IMR-90 (cell line): ENCODE results near the gene SLC6A2. TPM values are rescaled to one million over a fixed set of nuclear protein-coding genes. Genes with fewer than 3 reads are reported as not detected.

ENCODE experiments used
- ATAC-seq: fragments of 200-7000 bp; cut with Tn5 transposase; 2 replicates; pipeline ENCODE4 v1.9.1; 2020; ENCODE audit warnings: low read depth, mild to moderate bottlenecking, moderate library complexity
- BruUV-seq: library from RNA; stranded (reverse); fragments of 400-500 nt; replicated peaks from 2 replicates; lab custom pipeline; 2021; lab: Mats Ljungman, UMichigan
- CTCF ChIA-PET: fragments of 300-600 bp; formaldehyde crosslinking; extraction: SDS; loops from one replicate; lab custom pipeline; 2021; ENCODE audit warnings: antibody characterized with exemption; lab: Yijun Ruan, JAX
- POLR2A ChIA-PET: fragments of 300-600 bp; sonication (Branson Sonifier 250); formaldehyde crosslinking; loops from one replicate; lab custom pipeline; 2022; ENCODE audit warnings: antibody characterized with exemption; ENCODE audit not compliant: unreplicated experiment; lab: Charles Lee
- DNase-seq: peaks from one replicate; pipeline ENCODE4 v3.0.0; 2013
- H2AFZ ChIP-seq: replicated peaks from 2 replicates; pipeline ENCODE3; 2013; ENCODE audit warnings: low read length, mild to moderate bottlenecking; ENCODE audit not compliant: poor library complexity
- H2AK5ac ChIP-seq: 2 replicates; pipeline ENCODE4 v1.6.1; 2013; ENCODE audit warnings: low read depth, low read length, inconsistent platforms
- H2AK9ac ChIP-seq: replicated peaks from 2 replicates; pipeline ENCODE3; 2013; ENCODE audit warnings: mild to moderate bottlenecking, low read depth, low read length, moderate library complexity; ENCODE audit not compliant: poor library complexity
- H2BK120ac ChIP-seq: 2 replicates; pipeline ENCODE4 v1.6.1; 2013; ENCODE audit warnings: low read depth, low read length, inconsistent platforms
- H2BK15ac ChIP-seq: 3 replicates; pipeline ENCODE4 v1.6.1; 2013; ENCODE audit warnings: low read depth, low read length, inconsistent platforms
- H2BK20ac ChIP-seq: 2 replicates; pipeline ENCODE4 v1.6.1; 2013; ENCODE audit warnings: low read depth, mild to moderate bottlenecking, inconsistent platforms, low read length, moderate library complexity
- H2BK5ac ChIP-seq: 2 replicates; pipeline ENCODE4 v1.6.1; 2013; ENCODE audit warnings: mild to moderate bottlenecking, low read depth, low read length, inconsistent platforms; ENCODE audit not compliant: poor library complexity, severe bottlenecking
- H3K14ac ChIP-seq: replicated peaks from 2 replicates; pipeline ENCODE4 v1.6.1; 2013; ENCODE audit warnings: low read depth, low read length, inconsistent platforms
- H3K18ac ChIP-seq: 2 replicates; pipeline ENCODE4 v1.6.1; 2013; ENCODE audit warnings: low read depth, low read length, control low read depth
- H3K23ac ChIP-seq: 2 replicates; pipeline ENCODE4 v1.6.1; 2013; ENCODE audit warnings: low read depth, low read length, inconsistent platforms
- H3K27ac ChIP-seq: 2 replicates; pipeline ENCODE4 v1.5.1; 2013; ENCODE audit warnings: mild to moderate bottlenecking, control low read depth, low read length; ENCODE audit not compliant: insufficient read depth
- H3K27me3 ChIP-seq: 2 replicates; pipeline ENCODE4 v1.6.1; 2013; ENCODE audit warnings: low read length; ENCODE audit not compliant: control insufficient read depth, insufficient read depth
- H3K36me3 ChIP-seq: 2 replicates; pipeline ENCODE4 v1.6.1; 2013; ENCODE audit warnings: low read length, mixed read lengths; ENCODE audit not compliant: control insufficient read depth, insufficient read depth
- H3K4ac ChIP-seq: 2 replicates; pipeline ENCODE4 v1.6.1; 2013; ENCODE audit warnings: low read depth, low read length, inconsistent platforms
- H3K4me1 ChIP-seq: 2 replicates; pipeline ENCODE4 v1.6.1; 2013; ENCODE audit warnings: low read length, mixed read lengths; ENCODE audit not compliant: control insufficient read depth, insufficient read depth
- H3K4me2 ChIP-seq: 2 replicates; pipeline ENCODE4 v1.6.1; 2013; ENCODE audit warnings: low read depth, mild to moderate bottlenecking, control low read depth, low read length, moderate library complexity
- H3K4me3 ChIP-seq: 2 replicates; pipeline ENCODE4 v1.5.1; 2013; ENCODE audit warnings: low read depth, mild to moderate bottlenecking, control low read depth, low read length, moderate library complexity; ENCODE audit not compliant: insufficient read depth
- H3K56ac ChIP-seq: 2 replicates; pipeline ENCODE4 v1.6.1; 2013; ENCODE audit warnings: low read length, inconsistent platforms; ENCODE audit not compliant: insufficient read depth; ENCODE audit errors: extremely low read depth
- H3K79me1 ChIP-seq, 2 experiments: 2 replicates each; pipeline ENCODE4 v1.6.1; 2013; ENCODE audit warnings: low read length in 2 of 2, inconsistent platforms in 1 of 2, low read depth in 1 of 2
- H3K9ac ChIP-seq: 2 replicates; pipeline ENCODE4 v1.6.1; 2013; ENCODE audit warnings: low read depth, low read length, control low read depth
- H3K9me1 ChIP-seq: 2 replicates; pipeline ENCODE4 v1.6.1; 2013; ENCODE audit warnings: low read length, inconsistent platforms; ENCODE audit not compliant: insufficient read depth
- H3K9me3 ChIP-seq: 2 replicates; pipeline ENCODE4 v1.6.1; 2013; ENCODE audit warnings: low read length; ENCODE audit not compliant: control insufficient read depth, insufficient read depth
- H4K20me1 ChIP-seq: 2 replicates; pipeline ENCODE4 v1.6.1; 2013; ENCODE audit warnings: low read length, inconsistent platforms; ENCODE audit not compliant: insufficient read depth
- H4K5ac ChIP-seq: 2 replicates; pipeline ENCODE4 v1.6.1; 2013; ENCODE audit warnings: mild to moderate bottlenecking, low read depth, low read length, control low read depth
- H4K8ac ChIP-seq, 2 experiments: 2 replicates each; pipeline ENCODE4 v1.6.1; 2013; ENCODE audit warnings: low read depth in 2 of 2, low read length in 2 of 2, control low read depth in 1 of 2, inconsistent platforms in 1 of 2
- H4K91ac ChIP-seq: 2 replicates; pipeline ENCODE4 v1.6.1; 2013; ENCODE audit warnings: low read depth, low read length, inconsistent platforms; ENCODE audit not compliant: insufficient read depth
- BHLHE40 ChIP-seq: fragments of 150-350 bp; IDR thresholded peaks from 2 replicates; pipeline ENCODE4 v1.6.1; 2016; ENCODE audit warnings: mild to moderate bottlenecking, low read depth, low read length
- CEBPB ChIP-seq: IDR thresholded peaks from 2 replicates; pipeline ENCODE4 v1.6.1; 2012; ENCODE audit warnings: low read depth, low read length, improper control_type of control experiment
- CHD1 ChIP-seq: IDR thresholded peaks from 2 replicates; pipeline ENCODE4 v1.6.1; 2012; ENCODE audit warnings: low read depth, low read length, improper control_type of control experiment
- FOS ChIP-seq: fragments of 150-350 bp; IDR thresholded peaks from 2 replicates; pipeline ENCODE4 v1.6.1; 2016; ENCODE audit warnings: low read depth, low read length
- MAFK ChIP-seq: IDR thresholded peaks from 2 replicates; pipeline ENCODE4 v1.6.1; 2012; ENCODE audit warnings: low read depth, low read length, improper control_type of control experiment
- MAZ ChIP-seq: IDR thresholded peaks from 2 replicates; pipeline ENCODE4 v1.6.1; 2012; ENCODE audit warnings: low read depth, mild to moderate bottlenecking, low read length, improper control_type of control experiment, moderate library complexity, borderline replicate concordance
- MXI1 ChIP-seq: IDR thresholded peaks from 2 replicates; pipeline ENCODE4 v1.6.1; 2012; ENCODE audit warnings: low read depth, mild to moderate bottlenecking, low read length, moderate library complexity, borderline replicate concordance
- NFE2L2 ChIP-seq: fragments of 150-350 bp; IDR thresholded peaks from 2 replicates; pipeline ENCODE4 v1.6.1; 2016; ENCODE audit warnings: low read depth, mild to moderate bottlenecking, low read length
- POLR2A ChIP-seq: IDR thresholded peaks from 2 replicates; pipeline ENCODE4 v1.6.1; 2012; ENCODE audit warnings: mild to moderate bottlenecking, low read depth, low read length
- RAD21 ChIP-seq: IDR thresholded peaks from 2 replicates; pipeline ENCODE4 v1.6.1; 2012; ENCODE audit warnings: low read length, improper control_type of control experiment
- RCOR1 ChIP-seq: IDR thresholded peaks from 2 replicates; pipeline ENCODE4 v1.6.1; 2012; ENCODE audit warnings: mild to moderate bottlenecking, low read length, improper control_type of control experiment; ENCODE audit not compliant: insufficient replicate concordance
- RFX5 ChIP-seq: IDR thresholded peaks from 2 replicates; pipeline ENCODE4 v1.8.0; 2012; ENCODE audit warnings: low read depth, mild to moderate bottlenecking, low read length, moderate library complexity
- SMC3 ChIP-seq: fragments of 150-350 bp; IDR thresholded peaks from 2 replicates; pipeline ENCODE4 v1.6.1; 2016; ENCODE audit warnings: low read depth, mild to moderate bottlenecking, antibody characterized with exemption, low read length, moderate library complexity
- WGBS, 2 experiments: methylation state at CpG; one replicate each; pipeline versions ENCODE4 v1.1.5 to v1.1.7; 2013; ENCODE audit warnings: missing lambda C conversion rate in 2 of 2; ENCODE audit not compliant: insufficient read length in 1 of 2; ENCODE audit errors: extremely low coverage in 2 of 2; 5-methylcytosine and 5-hydroxymethylcytosine counted together
- dilution Hi-C: fragments of 300-500 bp; cut with HindIII; formaldehyde crosslinking; loops from one replicate; pipeline ENCODE4 v1.14.3; 2018; ENCODE audit warnings: low sequenced_read_pairs; ENCODE audit not compliant: unreplicated experiment
- in situ Hi-C: fragments of 300-500 bp; cut with MboI; formaldehyde crosslinking; loops from 3 replicates; pipeline ENCODE4 v1.14.3; 2019; ENCODE audit warnings: low sequenced_read_pairs, inconsistent platforms, mixed read lengths
- intact Hi-C: fragments of 100-400 bp; cut with micrococcal nuclease; formaldehyde crosslinking; loops from 2 replicates; pipeline ENCODE4 v1.10.0; 2022
- polyA plus RNA-seq, 3 experiments: library from polyadenylated mRNA; depleted of rRNA; stranded (reverse); fragments of >200 nt; gene quantifications; 2 replicates each; pipeline ENCODE4 v1.2.3, GENCODE V29; 2012; ENCODE audit warnings: low replicate concordance in 1 of 3
- total RNA-seq: library from RNA; depleted of rRNA; stranded (reverse); fragments of >200 nt; gene quantifications from 2 replicates; pipeline ENCODE4 v1.2.3, GENCODE V29; 2012
- TF ChIP-seq, protein P1 (sequence below): fragments of 150-350 bp; IDR thresholded peaks from 2 replicates; pipeline ENCODE4 v1.6.1; 2017; ENCODE audit warnings: mild to moderate bottlenecking, antibody characterized with exemption, low read length, low read depth
- TF ChIP-seq, protein P2 (sequence below): fragments of 150-350 bp; IDR thresholded peaks from 2 replicates; pipeline ENCODE4 v1.6.1; 2016; ENCODE audit warnings: low read depth, mild to moderate bottlenecking, low read length, moderate library complexity, borderline replicate concordance
- TF ChIP-seq, protein P3 (sequence below): conservative IDR thresholded peaks from 2 replicates; pipeline ENCODE4 v1.5.1; 2012; ENCODE audit warnings: mild to moderate bottlenecking, low read depth, low read length, improper control_type of control experiment

SLC6A2 gene
- total and polyA plus RNA-seq, 2 of the 4 experiments (the other 2 are of a cell fraction), result not detected

GRCh38 chr16:55717326-55717725, 61.5 kb downstream of the SLC6A2 start:
- no peak overlapping the region for H2AK9ac ChIP-seq
- H3K4me1 ChIP-seq, result no peaks in the 10 kb centered on the region
- TF ChIP-seq, protein P1, sequence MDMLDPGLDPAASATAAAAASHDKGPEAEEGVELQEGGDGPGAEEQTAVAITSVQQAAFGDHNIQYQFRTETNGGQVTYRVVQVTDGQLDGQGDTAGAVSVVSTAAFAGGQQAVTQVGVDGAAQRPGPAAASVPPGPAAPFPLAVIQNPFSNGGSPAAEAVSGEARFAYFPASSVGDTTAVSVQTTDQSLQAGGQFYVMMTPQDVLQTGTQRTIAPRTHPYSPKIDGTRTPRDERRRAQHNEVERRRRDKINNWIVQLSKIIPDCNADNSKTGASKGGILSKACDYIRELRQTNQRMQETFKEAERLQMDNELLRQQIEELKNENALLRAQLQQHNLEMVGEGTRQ, result no peak
- TF ChIP-seq CHD1, result no peak
- TF ChIP-seq POLR2A, result no peak
- TF ChIP-seq MAFK, result no peak
- TF ChIP-seq FOS, result no peak
- TF ChIP-seq CEBPB, result no peak
- no peak for TF ChIP-seq MXI1
- TF ChIP-seq MAZ, result no peak
- TF ChIP-seq RCOR1, result no peak
- TF ChIP-seq, protein P2, sequence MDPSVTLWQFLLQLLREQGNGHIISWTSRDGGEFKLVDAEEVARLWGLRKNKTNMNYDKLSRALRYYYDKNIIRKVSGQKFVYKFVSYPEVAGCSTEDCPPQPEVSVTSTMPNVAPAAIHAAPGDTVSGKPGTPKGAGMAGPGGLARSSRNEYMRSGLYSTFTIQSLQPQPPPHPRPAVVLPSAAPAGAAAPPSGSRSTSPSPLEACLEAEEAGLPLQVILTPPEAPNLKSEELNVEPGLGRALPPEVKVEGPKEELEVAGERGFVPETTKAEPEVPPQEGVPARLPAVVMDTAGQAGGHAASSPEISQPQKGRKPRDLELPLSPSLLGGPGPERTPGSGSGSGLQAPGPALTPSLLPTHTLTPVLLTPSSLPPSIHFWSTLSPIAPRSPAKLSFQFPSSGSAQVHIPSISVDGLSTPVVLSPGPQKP, result no peak
- no peak for TF ChIP-seq RAD21
- TF ChIP-seq SMC3, result no peak
- TF ChIP-seq NFE2L2, result no peak
- TF ChIP-seq RFX5, result no peak
- no peak for TF ChIP-seq BHLHE40
- TF ChIP-seq, protein P3, sequence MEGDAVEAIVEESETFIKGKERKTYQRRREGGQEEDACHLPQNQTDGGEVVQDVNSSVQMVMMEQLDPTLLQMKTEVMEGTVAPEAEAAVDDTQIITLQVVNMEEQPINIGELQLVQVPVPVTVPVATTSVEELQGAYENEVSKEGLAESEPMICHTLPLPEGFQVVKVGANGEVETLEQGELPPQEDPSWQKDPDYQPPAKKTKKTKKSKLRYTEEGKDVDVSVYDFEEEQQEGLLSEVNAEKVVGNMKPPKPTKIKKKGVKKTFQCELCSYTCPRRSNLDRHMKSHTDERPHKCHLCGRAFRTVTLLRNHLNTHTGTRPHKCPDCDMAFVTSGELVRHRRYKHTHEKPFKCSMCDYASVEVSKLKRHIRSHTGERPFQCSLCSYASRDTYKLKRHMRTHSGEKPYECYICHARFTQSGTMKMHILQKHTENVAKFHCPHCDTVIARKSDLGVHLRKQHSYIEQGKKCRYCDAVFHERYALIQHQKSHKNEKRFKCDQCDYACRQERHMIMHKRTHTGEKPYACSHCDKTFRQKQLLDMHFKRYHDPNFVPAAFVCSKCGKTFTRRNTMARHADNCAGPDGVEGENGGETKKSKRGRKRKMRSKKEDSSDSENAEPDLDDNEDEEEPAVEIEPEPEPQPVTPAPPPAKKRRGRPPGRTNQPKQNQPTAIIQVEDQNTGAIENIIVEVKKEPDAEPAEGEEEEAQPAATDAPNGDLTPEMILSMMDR, result no peak
- no peak overlapping the region for H2AFZ ChIP-seq
- no peak overlapping the region for H4K8ac ChIP-seq
- no peaks in the 10 kb centered on the region; the same call in 1 of the 2 replicates for H3K27me3 ChIP-seq
- H3K4ac ChIP-seq, result no peak overlapping the region
- H3K36me3 ChIP-seq, result no peaks in the 10 kb centered on the region
- H2BK20ac ChIP-seq, result no peak overlapping the region
- H3K23ac ChIP-seq, result no peak overlapping the region
- H2AK5ac ChIP-seq, result no peak overlapping the region
- DNase-seq, result no peak
- WGBS, 2 experiments, result 70% methylated on average over 2 of the region's 3 CpGs; no CpG with 5 or more reads in 1 of the 2 experiments
- no peak overlapping the region for H3K56ac ChIP-seq
- no peak overlapping the region for H3K18ac ChIP-seq
- H4K91ac ChIP-seq, result no peak overlapping the region
- dilution Hi-C loops (no loop called here), in situ Hi-C loops (loop anchor here (25.0 kb wide), 1 partner anchor 595 kb away; no protein-coding TSS in a partner anchor), intact Hi-C loops (no loop called here)
- no TSS peak for BruUV-seq
- H3K4me2 ChIP-seq, result no peak overlapping the region
- no peak for ATAC-seq
- no peak overlapping the region for H2BK5ac ChIP-seq
- H2BK120ac ChIP-seq, result no peak overlapping the region
- no peak overlapping the region for H3K4me3 ChIP-seq
- H4K20me1 ChIP-seq, result no peaks in the 10 kb centered on the region
- CTCF ChIA-PET, result no interaction called here
- H4K5ac ChIP-seq, result no peak overlapping the region
- POLR2A ChIA-PET, result no interaction called here
- H3K27ac ChIP-seq, result no peak overlapping the region
- no peak overlapping the region for H3K14ac ChIP-seq
- H3K79me1 ChIP-seq, result no peaks in the 10 kb centered on the region
- no peak overlapping the region for H2BK15ac ChIP-seq
- H3K9me1 ChIP-seq, result no peaks in the 10 kb centered on the region
- H3K9ac ChIP-seq, result no peak overlapping the region
- H3K9me3 ChIP-seq, result no peaks in the 10 kb centered on the region
